H1 (cell line): ENCODE results near the gene FOXP2.

ENCODE experiments used
- CHD7 ChIP-seq: fragments of 300-600 bp; sonication (generic); IDR thresholded peaks from 2 replicates; pipeline ENCODE4 v1.7.1; 2012; ENCODE audit warnings: low read length, moderate library complexity, mild to moderate bottlenecking, inconsistent platforms; ENCODE audit not compliant: insufficient replicate concordance
- EP300 ChIP-seq, 2 experiments: IDR thresholded peaks; 1 replicate in 1 of 2; 2 replicates in 1 of 2; pipeline ENCODE4 v1.6.1; 2011 to 2012; ENCODE audit warnings: low read depth in 2 of 2, low read length in 2 of 2, mild to moderate bottlenecking in 2 of 2, borderline replicate concordance in 1 of 2, inconsistent platforms in 1 of 2, moderate library complexity in 1 of 2
- EZH2 ChIP-seq: fragments of 200-600 bp; sonication (generic); IDR thresholded peaks from 2 replicates; pipeline ENCODE4 v1.7.1; 2012; ENCODE audit warnings: low read depth, mild to moderate bottlenecking, moderate library complexity, low read length, inconsistent platforms; ENCODE audit not compliant: severe bottlenecking
- POU5F1 ChIP-seq: IDR thresholded peaks from 2 replicates; pipeline ENCODE4 v1.6.1; 2011; ENCODE audit warnings: low read depth, mild to moderate bottlenecking, low read length, moderate library complexity
- RFX5 ChIP-seq: IDR thresholded peaks from 2 replicates; pipeline ENCODE4 v1.6.1; 2011; ENCODE audit warnings: low read depth, low read length, improper control_type of control experiment, borderline replicate concordance
- TBP ChIP-seq: IDR thresholded peaks from 2 replicates; pipeline ENCODE4 v1.6.1; 2011; ENCODE audit warnings: low read depth, low read length, improper control_type of control experiment
- ZNF274 ChIP-seq: IDR thresholded peaks from 2 replicates; pipeline ENCODE4 v1.7.0; 2012; ENCODE audit warnings: low read length, borderline replicate concordance; ENCODE audit errors: extremely low read depth
- TF ChIP-seq, protein P1 (sequence below): IDR thresholded peaks from 2 replicates; pipeline ENCODE4 v1.6.1; 2011; ENCODE audit warnings: low read depth, mild to moderate bottlenecking, low read length; ENCODE audit not compliant: insufficient read depth

- TF ChIP-seq POU5F1 = no peak
- TF ChIP-seq TBP = no peak
- TF ChIP-seq EZH2 = no peak
- TF ChIP-seq, protein P1, sequence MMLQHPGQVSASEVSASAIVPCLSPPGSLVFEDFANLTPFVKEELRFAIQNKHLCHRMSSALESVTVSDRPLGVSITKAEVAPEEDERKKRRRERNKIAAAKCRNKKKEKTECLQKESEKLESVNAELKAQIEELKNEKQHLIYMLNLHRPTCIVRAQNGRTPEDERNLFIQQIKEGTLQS = no peak
- no peak for TF ChIP-seq EP300 (IDR thresholded peaks at IDR 0.05; ENCODE audit: borderline replicate concordance in 1 of 2, low read depth in 2 of 2, low read length in 2 of 2)
- no peak for TF ChIP-seq ZNF274
- no peak for TF ChIP-seq CHD7
- no peak for TF ChIP-seq RFX5
Measured at GRCh38 chr7:114488696-114489095, 74.1 kb downstream of the FOXP2 start.
